Superior temporal gyrus (tissue), 1 donor: ENCODE data around the gene RGS4.
"Not testable (repeated sequence)": the region's sequence is repeated elsewhere in the genome, so short reads cannot be mapped to it uniquely, and the experiment has no call there.

Experiments used
- DNase-seq: peaks from one replicate; pipeline ENCODE4 v3.0.0-alpha.2; 2016; ENCODE audit errors: extremely low spot score

The RGS4 gene

DNA sequence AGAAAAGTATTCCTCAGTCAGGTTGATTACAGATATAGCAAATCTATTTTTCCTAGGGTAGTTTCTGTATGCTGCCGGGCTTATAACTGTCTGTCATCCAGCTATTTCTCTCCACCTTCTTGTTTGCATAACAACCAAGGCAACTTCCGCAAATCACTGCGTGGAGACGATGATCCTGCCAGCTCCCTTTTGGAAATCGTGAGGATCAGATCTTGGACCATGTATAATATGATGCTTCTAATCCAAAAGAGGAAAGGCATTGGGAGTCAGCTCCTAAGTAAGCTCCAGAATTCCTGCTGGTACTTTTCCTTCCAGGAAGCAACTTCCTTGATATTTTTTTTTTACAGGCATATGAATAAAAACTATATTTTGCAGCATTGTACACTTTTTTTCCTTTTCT is 445 bp upstream of the RGS4 start:
- peak; percentile 55 for DNase-seq

- no peak for DNase-seq
Observed at GRCh38 chr1:163069655-163070277, 605 bp downstream of the RGS4 start.

- DNase-seq, result peak; percentile 63
Observed at GRCh38 chr1:163071405-163072255, 2.5 kb downstream of the RGS4 start.

- DNase-seq, result no peak
Observed at GRCh38 chr1:163072658-163073057, 3.5 kb downstream of the RGS4 start.

DNA sequence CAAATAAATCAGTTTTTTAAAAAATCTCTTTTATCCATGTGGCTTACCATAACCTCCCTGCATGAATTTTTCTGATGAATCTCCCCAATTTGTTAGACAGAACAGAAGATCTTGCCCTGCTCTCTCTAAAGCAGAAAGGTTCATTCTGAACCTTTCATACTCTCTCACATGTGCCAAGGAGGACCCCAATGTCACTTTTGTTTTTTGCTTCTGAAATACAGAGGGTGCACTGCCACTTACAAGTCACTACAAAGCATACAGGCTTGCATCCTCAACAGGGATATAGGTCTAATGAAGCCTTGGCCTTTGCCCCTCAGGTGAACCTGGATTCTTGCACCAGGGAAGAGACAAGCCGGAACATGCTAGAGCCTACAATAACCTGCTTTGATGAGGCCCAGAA is 4.8 kb downstream of the RGS4 start:
- DNase-seq, result no peak

DNA sequence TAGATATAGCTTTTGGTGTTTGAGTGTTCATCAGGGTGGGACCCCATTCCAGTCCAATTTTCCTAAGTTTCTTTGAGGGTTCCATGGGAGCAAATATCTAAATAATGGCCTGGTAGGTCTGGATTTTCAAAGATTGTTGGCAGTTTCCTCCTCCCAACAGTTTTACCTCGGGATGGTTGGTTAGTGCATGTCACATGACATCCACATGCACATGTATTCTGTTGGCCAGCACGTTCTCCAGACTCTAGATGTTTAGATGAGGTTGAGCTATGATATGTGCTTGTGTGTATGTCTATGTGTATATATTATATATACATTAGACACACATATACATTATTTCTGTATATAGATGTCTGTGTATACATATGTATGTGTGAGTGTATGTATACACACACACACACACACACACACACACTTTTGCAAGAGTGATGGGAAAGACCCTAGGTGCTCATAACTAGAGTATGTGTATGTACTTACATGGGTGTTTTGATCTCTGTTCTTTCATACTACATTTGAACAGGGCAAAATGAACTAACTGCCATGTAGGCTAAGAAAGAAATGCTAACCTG is 5.6 kb downstream of the RGS4 start:
- DNase-seq, result no peak

DNA sequence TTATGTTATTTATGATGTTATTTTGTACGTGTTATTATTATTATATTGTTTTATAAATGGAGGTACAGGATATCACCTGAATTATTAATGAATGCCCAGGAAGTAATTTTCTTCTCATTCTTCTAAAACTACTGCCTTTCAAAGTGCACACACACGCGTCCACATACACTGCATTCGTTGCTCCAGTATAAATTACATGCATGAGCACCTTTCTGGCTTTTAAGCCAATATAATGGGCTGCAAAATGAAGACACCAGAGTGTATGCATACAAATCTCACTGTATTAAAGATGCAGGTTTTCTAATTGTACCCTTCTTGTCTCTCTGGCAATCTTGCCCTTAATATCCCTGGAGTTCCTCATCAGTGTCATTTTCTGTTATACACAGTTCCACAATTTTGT is 6.9 kb downstream of the RGS4 start:
- no peak for DNase-seq

DNA sequence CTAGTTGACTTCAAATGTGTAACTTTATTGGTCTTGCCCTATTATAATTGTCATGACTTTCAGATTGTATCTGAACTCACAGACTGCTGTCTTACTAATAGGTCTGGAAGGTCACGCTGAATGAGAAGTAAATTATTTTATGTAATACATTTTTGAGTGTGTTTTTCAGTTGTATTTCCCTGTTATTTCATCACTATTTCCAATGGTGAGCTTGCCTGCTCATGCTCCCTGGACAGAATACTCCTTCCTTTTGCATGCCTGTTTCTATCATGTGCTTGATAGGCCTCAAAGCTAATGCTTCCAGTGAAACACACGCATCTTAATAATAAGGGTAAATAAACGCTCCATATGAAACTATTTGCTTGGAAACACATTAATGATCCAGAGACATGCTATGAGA is 7.3 kb downstream of the RGS4 start:
- no peak for DNase-seq

DNA sequence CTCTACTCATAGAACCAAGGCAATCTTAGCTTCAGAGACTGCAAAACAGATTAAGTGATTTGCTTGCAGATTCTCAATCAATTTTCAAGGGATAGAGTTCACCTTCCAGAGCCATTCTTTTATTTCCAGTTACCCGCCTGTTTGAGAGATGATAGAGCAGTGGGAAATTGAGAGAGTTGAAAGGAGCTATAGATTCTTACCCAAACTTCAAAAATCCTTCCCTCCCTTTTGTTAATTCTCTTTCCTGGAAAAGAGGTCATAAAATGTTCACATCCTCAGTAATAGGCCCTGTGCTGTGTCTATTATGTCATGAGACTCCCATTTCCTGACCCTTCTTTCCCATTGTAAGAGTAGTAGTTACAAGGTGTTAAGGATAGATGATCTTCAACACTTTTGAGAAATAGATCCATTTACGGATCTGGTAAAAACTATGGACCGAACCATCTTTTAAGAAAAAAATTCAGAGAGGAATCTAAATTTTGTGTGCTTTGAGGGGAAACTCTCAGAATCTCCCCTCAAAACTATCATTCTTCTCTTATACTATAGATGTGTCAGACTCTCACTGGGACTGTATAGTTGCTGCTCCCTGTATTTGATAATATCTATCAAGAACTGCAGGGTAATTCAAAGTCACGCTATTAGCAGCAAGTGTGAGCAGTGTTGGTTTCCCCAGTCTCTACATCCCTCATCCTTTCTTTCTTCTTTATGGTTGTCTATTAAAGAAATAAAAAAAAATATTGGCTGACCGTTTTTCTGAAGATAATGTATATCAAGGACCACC is 8.0 kb downstream of the RGS4 start:
- no peak for DNase-seq

- DNase-seq, result no peak
Observed at GRCh38 chr1:163082971-163083370, 13.8 kb downstream of the RGS4 start.

DNA sequence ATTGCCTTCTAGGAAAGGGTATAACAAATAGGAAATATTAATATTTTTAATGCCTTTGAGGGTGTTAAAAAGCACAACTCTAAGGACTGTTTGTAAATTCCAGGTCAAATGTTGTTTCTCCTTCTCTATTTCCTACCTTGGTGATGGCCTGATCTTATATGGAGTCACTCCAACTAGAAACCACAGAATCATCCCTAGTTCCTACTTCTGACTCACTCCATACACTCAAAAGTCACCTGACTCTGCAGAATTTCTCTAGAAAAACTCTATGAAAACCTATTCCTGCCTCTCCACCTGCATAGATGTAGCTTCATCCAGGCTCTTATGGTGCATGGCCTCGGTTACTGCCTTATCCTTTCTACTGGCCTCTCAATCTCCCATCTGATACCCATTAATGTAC is 14.5 kb downstream of the RGS4 start:
- DNase-seq, result no peak

- no peak for DNase-seq
Observed at GRCh38 chr1:163084330-163084729, 15.2 kb downstream of the RGS4 start.

- no peak for DNase-seq
Observed at GRCh38 chr1:163085041-163085903, 16.1 kb downstream of the RGS4 start.

GRCh38 chr1:163085904-163086268 is 16.7 kb downstream of the RGS4 start:
- no peak for DNase-seq

DNA sequence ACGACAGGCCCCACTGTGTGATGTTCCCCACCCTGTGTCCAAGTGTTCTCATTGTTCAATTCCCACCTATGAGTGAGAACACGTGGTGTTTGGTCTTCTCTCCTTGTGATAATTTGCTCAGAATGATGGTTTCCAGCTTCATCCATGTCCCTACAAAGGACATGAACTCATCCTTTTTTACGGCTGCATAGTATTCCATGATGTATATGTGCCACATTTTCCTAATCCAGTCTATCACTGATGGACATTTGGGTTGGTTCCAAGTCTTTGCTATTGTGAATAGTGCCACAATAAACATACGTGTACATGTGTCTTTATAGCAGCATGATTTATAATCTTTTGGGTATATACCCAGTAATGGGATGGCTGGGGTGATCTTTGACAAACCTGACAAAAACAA is 20.0 kb downstream of the RGS4 start:
- DNase-seq, result not testable (repeated sequence)

- DNase-seq, result peak; percentile 5
Observed at GRCh38 chr1:163090321-163090945, 21.3 kb downstream of the RGS4 start.

GRCh38 chr1:163093169-163093568 is 24.0 kb downstream of the RGS4 start:
- no peak for DNase-seq

- no peak for DNase-seq
Observed at GRCh38 chr1:163093579-163093978, 24.4 kb downstream of the RGS4 start.

DNA sequence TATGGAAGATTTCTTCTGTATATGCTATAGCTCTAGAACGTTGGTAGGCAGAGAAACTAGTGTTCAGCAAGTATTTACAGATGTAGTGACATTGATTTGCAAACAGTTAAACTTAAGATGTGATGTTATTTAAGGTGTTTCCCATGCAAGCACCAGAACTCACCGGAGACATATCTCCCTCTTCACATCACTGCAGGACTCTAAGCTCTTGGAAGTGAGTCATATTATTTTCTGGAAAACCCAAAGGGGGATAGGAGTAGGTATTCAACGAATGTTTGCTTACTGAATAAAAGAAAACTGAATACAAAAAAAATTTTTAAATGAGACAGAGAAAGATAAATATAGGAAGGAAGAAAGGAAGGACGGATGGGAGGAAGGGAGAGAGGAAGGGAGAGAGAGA is 25.0 kb downstream of the RGS4 start:
- no peak for DNase-seq

GRCh38 chr1:163094589-163094988 is 25.4 kb downstream of the RGS4 start:
- DNase-seq, result no peak

GRCh38 chr1:163095213-163095612 is 26.1 kb downstream of the RGS4 start:
- DNase-seq, result no peak
